ENCODE data around the gene TMEM237. TPM values are rescaled to one million over a fixed set of nuclear protein-coding genes. Genes with fewer than 3 reads are reported as not detected.

TMEM237 gene
- polyA plus RNA-seq, 1 of the 3 experiments (the other 2 are of a cell fraction): 67.2 TPM

DNA sequence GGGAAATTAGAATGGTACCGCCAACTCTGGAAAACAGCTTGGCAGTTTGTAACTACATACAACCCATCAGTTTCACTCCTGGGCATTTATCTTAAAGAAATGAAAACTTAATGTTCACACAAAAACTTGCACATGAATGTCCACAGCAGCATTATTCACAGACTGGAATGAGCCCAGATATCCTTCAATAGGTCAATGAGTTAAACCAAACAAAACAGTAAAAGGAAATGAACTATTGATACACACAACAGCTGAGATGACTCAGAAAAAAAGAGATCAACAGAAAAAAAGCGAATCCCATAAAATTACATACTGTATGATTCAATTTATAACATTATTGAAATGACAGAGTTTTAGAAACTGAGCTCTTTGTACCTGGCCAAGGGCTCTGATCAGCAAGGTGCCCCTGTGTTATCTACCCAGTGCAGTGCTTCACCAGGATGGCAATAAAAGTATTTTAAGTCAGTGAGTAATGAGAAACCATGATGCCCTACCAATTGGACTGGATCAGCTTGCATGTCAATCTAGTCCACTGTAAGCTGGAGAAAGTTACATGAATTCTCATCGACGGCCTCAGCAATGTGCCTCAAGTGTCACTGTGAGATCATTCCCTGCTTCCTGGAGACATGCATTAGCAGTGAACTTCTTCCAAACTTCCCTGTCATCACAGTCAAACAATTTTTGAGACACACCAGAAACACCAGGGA is 21.9 kb downstream of the TMEM237 start:
- Histone ChIP-seq H3K9ac (no peak overlapping the region), H3K9me2 (no peaks in the 10 kb centered on the region), H3K9me3 (no peaks in the 10 kb centered on the region), H3K36me3 (replicated peaks in 1 of 2; ENCODE audit: control insufficient read depth in 1 of 2, insufficient read depth in 2 of 2, low read length in 1 of 2) (peaks cover 32 to 43% of the 10 kb centered on the region in 2 experiments), H3K4me2 (no peak overlapping the region), H2AFZ (ENCODE audit: low read depth) (no peak overlapping the region), H3F3A (replicated peaks; ENCODE audit: insufficient read depth) (peaks cover 8% of the 10 kb centered on the region), H4K20me1 (ENCODE audit: insufficient read depth) (no peaks in the 10 kb centered on the region), H3K4me3 (ENCODE audit: low read depth in 2 of 2, low read length in 1 of 2) (no peak overlapping the region), H3K27ac (ENCODE audit: low read depth in 2 of 2, low read length in 1 of 2) (no peak overlapping the region), H3K27me3 (ENCODE audit: insufficient read depth) (no peaks in the 10 kb centered on the region), H3K79me2 (ENCODE audit: insufficient read depth) (no peaks in the 10 kb centered on the region), H3K4me1 (ENCODE audit: control insufficient read depth in 1 of 2, insufficient read depth in 2 of 2, low read depth in 1 of 2, low read length in 1 of 2) (no peaks in the 10 kb centered on the region)
- DNase-seq: no peak
- no peak for TF ChIP-seq TAF1 (IDR thresholded peaks at IDR 0.05; ENCODE audit: borderline replicate concordance, low read depth, low read length)
- no peak for TF ChIP-seq JUND (IDR thresholded peaks at IDR 0.05)
- TF ChIP-seq FOXJ3 (CRISPR knock-in tag; IDR thresholded peaks at IDR 0.05): no peak
- no peak for TF ChIP-seq FOXM1 (IDR thresholded peaks at IDR 0.05; ENCODE audit: low read depth)
- no peak for TF ChIP-seq NRF1 (IDR thresholded peaks at IDR 0.05; ENCODE audit: low read depth, low read length)
- TF ChIP-seq CHD2 (IDR thresholded peaks at IDR 0.05; ENCODE audit: low read length, partially characterized antibody): no peak
- TF ChIP-seq, protein P1, sequence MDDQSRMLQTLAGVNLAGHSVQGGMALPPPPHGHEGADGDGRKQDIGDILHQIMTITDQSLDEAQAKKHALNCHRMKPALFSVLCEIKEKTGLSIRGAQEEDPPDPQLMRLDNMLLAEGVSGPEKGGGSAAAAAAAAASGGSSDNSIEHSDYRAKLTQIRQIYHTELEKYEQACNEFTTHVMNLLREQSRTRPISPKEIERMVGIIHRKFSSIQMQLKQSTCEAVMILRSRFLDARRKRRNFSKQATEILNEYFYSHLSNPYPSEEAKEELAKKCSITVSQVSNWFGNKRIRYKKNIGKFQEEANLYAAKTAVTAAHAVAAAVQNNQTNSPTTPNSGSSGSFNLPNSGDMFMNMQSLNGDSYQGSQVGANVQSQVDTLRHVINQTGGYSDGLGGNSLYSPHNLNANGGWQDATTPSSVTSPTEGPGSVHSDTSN (IDR thresholded peaks at IDR 0.05): no peak
- TF ChIP-seq, protein P2, sequence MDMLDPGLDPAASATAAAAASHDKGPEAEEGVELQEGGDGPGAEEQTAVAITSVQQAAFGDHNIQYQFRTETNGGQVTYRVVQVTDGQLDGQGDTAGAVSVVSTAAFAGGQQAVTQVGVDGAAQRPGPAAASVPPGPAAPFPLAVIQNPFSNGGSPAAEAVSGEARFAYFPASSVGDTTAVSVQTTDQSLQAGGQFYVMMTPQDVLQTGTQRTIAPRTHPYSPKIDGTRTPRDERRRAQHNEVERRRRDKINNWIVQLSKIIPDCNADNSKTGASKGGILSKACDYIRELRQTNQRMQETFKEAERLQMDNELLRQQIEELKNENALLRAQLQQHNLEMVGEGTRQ (IDR thresholded peaks at IDR 0.05; ENCODE audit: borderline replicate concordance, low read depth, low read length): no peak
- TF ChIP-seq RXRA (IDR thresholded peaks at IDR 0.05; ENCODE audit: borderline replicate concordance, low read depth): no peak
- TF ChIP-seq TEAD4 (IDR thresholded peaks at IDR 0.05; ENCODE audit: borderline replicate concordance, insufficient read depth): no peak
- no peak for TF ChIP-seq TCF12 (IDR thresholded peaks at IDR 0.05)
- no peak for TF ChIP-seq SMC3 (IDR thresholded peaks at IDR 0.05; ENCODE audit: low read depth, low read length)
- no peak for TF ChIP-seq NFIC (IDR thresholded peaks at IDR 0.05; ENCODE audit: borderline replicate concordance)
- TF ChIP-seq, protein P3, sequence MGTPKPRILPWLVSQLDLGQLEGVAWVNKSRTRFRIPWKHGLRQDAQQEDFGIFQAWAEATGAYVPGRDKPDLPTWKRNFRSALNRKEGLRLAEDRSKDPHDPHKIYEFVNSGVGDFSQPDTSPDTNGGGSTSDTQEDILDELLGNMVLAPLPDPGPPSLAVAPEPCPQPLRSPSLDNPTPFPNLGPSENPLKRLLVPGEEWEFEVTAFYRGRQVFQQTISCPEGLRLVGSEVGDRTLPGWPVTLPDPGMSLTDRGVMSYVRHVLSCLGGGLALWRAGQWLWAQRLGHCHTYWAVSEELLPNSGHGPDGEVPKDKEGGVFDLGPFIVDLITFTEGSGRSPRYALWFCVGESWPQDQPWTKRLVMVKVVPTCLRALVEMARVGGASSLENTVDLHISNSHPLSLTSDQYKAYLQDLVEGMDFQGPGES (IDR thresholded peaks at IDR 0.05; ENCODE audit: low read depth, low read length): no peak
- no peak for TF ChIP-seq MXI1 (IDR thresholded peaks at IDR 0.05; ENCODE audit: low read depth, low read length)
- TF ChIP-seq, protein P4, sequence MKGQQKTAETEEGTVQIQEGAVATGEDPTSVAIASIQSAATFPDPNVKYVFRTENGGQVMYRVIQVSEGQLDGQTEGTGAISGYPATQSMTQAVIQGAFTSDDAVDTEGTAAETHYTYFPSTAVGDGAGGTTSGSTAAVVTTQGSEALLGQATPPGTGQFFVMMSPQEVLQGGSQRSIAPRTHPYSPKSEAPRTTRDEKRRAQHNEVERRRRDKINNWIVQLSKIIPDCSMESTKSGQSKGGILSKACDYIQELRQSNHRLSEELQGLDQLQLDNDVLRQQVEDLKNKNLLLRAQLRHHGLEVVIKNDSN (IDR thresholded peaks at IDR 0.05; ENCODE audit: borderline replicate concordance, low read depth): no peak
- TF ChIP-seq, protein P5, sequence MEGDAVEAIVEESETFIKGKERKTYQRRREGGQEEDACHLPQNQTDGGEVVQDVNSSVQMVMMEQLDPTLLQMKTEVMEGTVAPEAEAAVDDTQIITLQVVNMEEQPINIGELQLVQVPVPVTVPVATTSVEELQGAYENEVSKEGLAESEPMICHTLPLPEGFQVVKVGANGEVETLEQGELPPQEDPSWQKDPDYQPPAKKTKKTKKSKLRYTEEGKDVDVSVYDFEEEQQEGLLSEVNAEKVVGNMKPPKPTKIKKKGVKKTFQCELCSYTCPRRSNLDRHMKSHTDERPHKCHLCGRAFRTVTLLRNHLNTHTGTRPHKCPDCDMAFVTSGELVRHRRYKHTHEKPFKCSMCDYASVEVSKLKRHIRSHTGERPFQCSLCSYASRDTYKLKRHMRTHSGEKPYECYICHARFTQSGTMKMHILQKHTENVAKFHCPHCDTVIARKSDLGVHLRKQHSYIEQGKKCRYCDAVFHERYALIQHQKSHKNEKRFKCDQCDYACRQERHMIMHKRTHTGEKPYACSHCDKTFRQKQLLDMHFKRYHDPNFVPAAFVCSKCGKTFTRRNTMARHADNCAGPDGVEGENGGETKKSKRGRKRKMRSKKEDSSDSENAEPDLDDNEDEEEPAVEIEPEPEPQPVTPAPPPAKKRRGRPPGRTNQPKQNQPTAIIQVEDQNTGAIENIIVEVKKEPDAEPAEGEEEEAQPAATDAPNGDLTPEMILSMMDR (IDR thresholded peaks at IDR 0.05): no peak
- TF ChIP-seq FOSL2 (IDR thresholded peaks at IDR 0.05; ENCODE audit: borderline replicate concordance, low read depth): no peak
- TF ChIP-seq POLR2AphosphoS5 (IDR thresholded peaks at IDR 0.05; ENCODE audit: low read depth, low read length): no peak
- TF ChIP-seq GATA2 (CRISPR knock-in tag; IDR thresholded peaks at IDR 0.05): no peak
- ChIA-PET POLR2A (no interaction called here), CTCF (interaction anchor here (0.9 to 1.5 kb wide), 2 partner anchors 9 to 12 kb away, joined by 3 to 4 read pairs; no protein-coding TSS in a partner anchor)
- WGBS (ENCODE audit: low lambda C conversion rate): 95% methylated on average over 4 of the region's 4 CpGs

Measured in SK-N-SH (cell line).